CD4-positive, alpha-beta T cell treated with Interleukin-4 for 4 hours (primary cell): Measurements from ENCODE around the gene PPAN.

Source experiments
- DNase-seq: peaks from one replicate; pipeline ENCODE4 v3.0.0-alpha.2; 2020

The PPAN gene

DNA sequence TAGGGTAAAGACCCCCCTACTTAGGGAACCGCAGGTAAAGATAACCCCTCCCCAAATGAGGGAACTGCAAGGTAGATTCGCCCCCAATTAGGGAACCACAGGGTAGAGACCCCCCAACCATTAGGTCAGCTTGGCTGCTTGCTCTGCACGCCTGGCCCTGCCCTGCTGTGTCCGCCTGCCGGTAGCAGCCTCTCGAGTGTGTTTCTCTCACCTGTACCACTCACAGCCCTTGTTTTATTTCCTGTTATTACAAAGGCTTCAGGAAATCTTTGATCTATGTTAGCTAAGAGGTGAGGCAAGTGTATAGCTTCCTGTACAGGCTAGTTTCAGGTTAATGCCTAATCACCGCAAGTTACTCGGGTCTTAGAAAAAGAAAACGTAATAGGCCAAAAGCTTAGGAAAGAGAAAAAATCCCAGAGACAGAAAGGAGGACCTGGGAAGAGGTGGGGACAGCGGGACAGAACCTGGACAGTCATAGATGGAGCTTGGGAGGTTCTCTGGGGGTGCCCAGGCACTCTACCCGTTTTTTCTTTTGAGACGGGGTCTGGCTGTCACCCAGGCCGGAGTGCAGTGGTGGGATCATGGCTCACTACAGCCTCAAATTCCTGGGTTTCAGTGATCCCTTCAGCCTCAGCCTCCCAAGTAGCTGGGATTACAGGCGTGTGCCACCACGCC is 36.7 kb downstream of the PPAN start:
- peak; percentile 89 for DNase-seq

DNA sequence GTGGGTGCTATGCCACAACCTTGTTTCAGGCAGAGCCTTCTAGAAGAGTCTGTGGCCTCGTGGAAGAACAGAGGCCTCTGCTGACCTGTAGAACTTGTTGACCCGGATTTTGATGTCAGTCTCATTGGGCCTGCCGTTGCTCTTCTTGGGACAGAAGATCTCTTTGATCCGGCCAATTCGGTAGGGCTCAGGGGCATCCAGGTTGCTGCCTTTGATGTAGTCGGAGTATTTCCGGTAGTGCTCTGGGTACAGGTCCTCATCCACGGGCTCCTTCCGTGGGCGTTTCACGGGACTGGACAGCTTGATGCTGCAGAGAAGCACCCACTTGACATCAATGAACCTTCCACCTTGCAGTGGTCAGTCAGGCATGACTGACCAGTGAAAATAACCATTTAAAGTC is 37.5 kb downstream of the PPAN start:
- DNase-seq, result peak; percentile 19

DNA sequence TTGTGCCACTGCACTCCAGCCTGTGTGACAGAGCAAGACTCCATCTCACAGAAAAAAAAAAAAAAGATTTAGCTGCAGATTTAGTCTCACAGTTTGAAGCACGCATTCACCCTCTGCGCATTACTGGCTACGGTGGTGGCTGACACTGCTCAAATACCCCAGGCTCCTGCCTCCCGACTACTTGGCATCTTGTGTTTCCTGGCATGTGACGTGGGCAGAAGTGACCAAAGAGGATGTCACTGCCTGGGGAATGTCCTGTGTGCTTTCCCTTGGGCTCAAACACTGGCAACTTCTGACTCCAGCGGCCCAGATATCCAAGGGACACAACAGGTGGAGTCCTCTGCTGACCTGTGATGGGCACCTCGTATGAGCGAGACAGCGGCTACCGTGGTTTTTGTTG is 38.2 kb downstream of the PPAN start:
- no peak for DNase-seq

DNA sequence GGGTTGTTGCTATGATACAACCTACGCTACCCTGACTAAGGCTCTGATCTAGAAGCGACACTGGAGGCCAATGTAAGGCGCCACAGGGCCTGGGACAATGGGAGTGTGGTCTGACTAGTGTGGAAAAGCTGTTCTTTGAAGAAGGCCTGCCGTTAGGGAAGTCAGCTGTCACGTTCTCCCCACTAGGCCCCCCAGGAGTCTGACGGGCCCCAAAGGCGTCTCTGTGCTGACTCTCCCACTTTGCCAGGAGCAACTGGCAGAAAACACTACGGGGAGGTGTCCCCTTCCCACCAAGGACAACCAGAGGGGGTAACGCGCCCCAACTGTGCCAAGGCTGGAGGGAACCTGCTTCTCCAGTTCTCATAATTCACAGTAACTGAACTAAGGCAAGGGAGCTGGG is 38.9 kb downstream of the PPAN start:
- DNase-seq, result peak; percentile 14

DNA sequence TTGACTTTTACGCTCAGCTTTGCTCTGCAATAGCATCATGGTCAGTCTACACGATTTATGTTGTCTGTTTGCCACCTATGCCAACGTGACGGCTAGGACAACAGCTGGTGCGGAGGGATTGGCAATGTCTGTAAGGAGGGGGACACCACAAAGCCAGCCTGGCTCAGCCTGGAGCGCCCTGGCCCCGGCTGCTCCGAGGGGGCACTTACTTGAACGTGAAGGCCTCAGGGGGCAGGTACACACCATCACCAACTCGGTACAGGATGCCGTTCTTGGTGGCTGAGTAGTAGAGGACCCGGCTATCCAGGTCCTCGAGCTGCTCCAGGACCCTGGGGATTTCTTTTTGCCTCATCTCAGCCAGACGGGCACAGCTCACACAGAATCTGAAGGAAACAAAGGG is 40.0 kb downstream of the PPAN start:
- DNase-seq, result no peak

- no peak for DNase-seq
Observed at GRCh38 chr19:10149427-10149826, 43.3 kb downstream of the PPAN start.

- no peak for DNase-seq
Observed at GRCh38 chr19:10151521-10151920, 45.4 kb downstream of the PPAN start.

DNA sequence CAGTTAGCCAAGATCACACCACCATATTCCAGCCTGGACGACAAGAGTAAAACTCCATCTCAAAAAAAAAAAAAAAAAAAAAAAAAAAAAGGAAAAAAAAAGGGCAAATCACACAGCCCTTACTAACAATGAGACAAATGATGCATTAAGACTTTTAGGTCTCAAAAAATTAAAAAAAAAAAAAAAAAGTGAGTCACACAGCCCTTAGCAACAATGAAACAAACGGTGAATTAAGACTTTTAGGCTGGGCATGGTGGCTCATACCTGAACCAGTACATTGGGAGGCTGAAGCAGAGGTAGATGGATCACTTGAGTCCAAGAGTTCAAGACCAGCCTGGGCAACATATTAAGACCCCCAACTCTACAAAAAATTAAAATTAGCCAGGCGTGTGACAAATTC is 45.9 kb downstream of the PPAN start:
- peak; percentile 24 for DNase-seq

- DNase-seq, result no peak
Observed at GRCh38 chr19:10155839-10156238, 49.7 kb downstream of the PPAN start.

GRCh38 chr19:10158071-10158470 is 51.9 kb downstream of the PPAN start:
- DNase-seq, result no peak

DNA sequence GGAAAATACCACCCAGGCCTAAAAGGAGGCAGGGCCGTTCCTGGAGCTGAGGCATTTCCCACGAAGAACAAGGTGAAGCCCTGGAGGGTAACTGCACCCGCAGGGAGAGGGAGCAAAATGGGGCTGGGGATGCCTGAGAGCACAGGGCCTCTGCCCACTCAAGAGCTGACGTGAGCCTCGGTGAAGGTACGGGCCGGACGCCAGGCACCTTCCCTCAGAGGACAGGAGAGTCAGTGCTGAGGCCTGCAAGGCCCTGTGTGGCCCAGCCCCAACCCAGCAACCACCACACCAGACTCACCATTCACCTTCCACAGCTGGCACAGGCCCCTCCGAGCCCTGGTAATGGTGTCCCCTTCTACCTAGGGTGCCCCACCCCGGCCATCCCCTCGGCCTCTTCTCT is 52.3 kb downstream of the PPAN start:
- DNase-seq, result no peak

- DNase-seq, result no peak
Observed at GRCh38 chr19:10159610-10160009, 53.4 kb downstream of the PPAN start.
